ENCODE measurements around the gene HSBP1. TPM values are rescaled to one million over a fixed set of nuclear protein-coding genes. Genes with fewer than 3 reads are reported as not detected.

Gene HSBP1
- total RNA-seq, 2 donors from 2014 or later, result 10.7 to 30.5 TPM

DNA sequence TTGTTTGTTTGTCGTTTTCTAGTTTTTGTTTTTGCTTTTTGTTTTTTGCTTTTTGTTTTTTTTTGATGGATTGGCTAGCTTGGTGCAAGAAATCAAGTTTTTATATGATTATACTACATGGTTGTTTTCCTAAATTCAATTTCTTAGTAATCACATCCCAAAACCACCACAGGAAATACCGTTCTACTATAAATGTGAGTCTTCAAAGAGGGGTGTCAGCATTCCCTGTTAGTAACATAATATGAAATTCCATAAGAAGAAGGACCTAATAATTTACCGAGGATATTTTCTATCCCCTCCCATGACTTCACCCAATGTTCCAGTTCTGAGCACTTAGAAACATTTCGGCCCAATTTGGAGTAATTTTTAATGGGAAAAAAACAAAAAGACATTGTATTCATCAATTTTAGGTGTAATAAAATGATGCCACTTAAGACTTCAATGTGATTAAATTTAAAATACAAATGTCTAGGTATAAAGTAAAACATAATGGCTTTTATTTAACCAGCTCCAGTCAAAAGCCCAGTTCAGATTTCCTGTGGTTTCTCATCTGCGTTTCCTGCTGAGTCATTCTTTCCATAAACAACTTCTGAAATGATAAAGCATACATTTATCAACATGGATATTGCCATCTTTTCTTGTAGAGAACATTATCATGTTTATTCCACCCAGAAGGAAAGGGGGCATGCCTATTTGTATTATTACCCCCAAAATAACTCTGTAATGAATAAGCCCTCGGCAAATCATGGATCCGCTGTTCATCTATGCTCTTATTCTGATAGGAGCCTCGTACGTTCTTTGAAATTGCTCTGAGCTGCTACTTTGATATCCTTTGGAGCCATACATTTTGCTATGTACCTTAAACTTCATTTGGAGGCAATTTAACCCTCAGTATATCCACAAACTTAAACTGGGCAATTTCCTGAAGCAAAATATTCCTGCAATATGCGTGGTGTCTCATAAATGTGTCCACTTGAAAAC, 28.1 kb downstream of the HSBP1 start:
- TF ChIP-seq, protein P1, sequence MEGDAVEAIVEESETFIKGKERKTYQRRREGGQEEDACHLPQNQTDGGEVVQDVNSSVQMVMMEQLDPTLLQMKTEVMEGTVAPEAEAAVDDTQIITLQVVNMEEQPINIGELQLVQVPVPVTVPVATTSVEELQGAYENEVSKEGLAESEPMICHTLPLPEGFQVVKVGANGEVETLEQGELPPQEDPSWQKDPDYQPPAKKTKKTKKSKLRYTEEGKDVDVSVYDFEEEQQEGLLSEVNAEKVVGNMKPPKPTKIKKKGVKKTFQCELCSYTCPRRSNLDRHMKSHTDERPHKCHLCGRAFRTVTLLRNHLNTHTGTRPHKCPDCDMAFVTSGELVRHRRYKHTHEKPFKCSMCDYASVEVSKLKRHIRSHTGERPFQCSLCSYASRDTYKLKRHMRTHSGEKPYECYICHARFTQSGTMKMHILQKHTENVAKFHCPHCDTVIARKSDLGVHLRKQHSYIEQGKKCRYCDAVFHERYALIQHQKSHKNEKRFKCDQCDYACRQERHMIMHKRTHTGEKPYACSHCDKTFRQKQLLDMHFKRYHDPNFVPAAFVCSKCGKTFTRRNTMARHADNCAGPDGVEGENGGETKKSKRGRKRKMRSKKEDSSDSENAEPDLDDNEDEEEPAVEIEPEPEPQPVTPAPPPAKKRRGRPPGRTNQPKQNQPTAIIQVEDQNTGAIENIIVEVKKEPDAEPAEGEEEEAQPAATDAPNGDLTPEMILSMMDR (IDR thresholded peaks at IDR 0.05), result no peak
- no peak for DNase-seq (ENCODE audit: low spot score)

DNA sequence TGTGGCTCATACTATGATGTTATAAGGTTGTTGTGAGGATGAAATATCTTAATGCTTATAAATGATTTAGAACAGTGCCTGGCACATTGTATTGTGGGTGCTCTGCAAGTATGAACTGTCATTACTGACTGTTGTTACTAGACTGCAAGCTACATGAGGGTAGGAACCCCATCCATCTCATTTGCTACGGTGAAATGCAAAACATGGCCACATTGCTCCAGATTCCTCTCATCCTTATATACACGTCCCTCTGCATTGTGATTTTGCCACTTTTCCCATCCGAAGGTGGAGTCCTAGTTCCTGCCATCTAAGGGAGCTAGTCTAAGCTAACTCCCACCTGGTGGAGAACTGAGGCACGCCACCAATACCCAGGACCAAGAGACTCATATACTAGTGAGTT, 29.8 kb downstream of the HSBP1 start:
- no peak for DNase-seq (ENCODE audit: low spot score)
- Histone ChIP-seq H3K36me3 (no peaks in the 10 kb centered on the region), H3K4me1 (no peaks in the 10 kb centered on the region), H3K4me3 (no peak overlapping the region), H3K9me3 (no peaks in the 10 kb centered on the region), H3K27ac (no peak overlapping the region), H3K27me3 (no peaks in the 10 kb centered on the region)
- TF ChIP-seq, protein P1 (IDR thresholded peaks at IDR 0.05), result no peak

More for the DNA sequence above, 28.1 kb downstream of the HSBP1 start:
- Histone ChIP-seq H3K27ac (no peak overlapping the region), H3K4me1 (no peaks in the 10 kb centered on the region), H3K27me3 (no peaks in the 10 kb centered on the region), H3K36me3 (no peaks in the 10 kb centered on the region), H3K4me3 (no peak overlapping the region), H3K9me3 (no peaks in the 10 kb centered on the region)

- Histone ChIP-seq H3K27me3 (no peaks in the 10 kb centered on the region), H3K4me3 (no peak overlapping the region), H3K36me3 (no peaks in the 10 kb centered on the region), H3K27ac (no peak overlapping the region), H3K9me3 (no peaks in the 10 kb centered on the region), H3K4me1 (no peaks in the 10 kb centered on the region)
- no peak for DNase-seq (ENCODE audit: low spot score)
- TF ChIP-seq, protein P1 (IDR thresholded peaks at IDR 0.05), result no peak
Observed at GRCh38 chr16:83838151-83838550, 30.4 kb downstream of the HSBP1 start.

GRCh38 chr16:83839561-83839960, 31.8 kb downstream of the HSBP1 start:
- Histone ChIP-seq H3K4me1 (no peaks in the 10 kb centered on the region), H3K36me3 (no peaks in the 10 kb centered on the region), H3K9me3 (no peaks in the 10 kb centered on the region), H3K4me3 (no peak overlapping the region), H3K27ac (no peak overlapping the region), H3K27me3 (no peaks in the 10 kb centered on the region)
- TF ChIP-seq, protein P1 (IDR thresholded peaks at IDR 0.05), result no peak
- DNase-seq (ENCODE audit: low spot score), result no peak

DNA sequence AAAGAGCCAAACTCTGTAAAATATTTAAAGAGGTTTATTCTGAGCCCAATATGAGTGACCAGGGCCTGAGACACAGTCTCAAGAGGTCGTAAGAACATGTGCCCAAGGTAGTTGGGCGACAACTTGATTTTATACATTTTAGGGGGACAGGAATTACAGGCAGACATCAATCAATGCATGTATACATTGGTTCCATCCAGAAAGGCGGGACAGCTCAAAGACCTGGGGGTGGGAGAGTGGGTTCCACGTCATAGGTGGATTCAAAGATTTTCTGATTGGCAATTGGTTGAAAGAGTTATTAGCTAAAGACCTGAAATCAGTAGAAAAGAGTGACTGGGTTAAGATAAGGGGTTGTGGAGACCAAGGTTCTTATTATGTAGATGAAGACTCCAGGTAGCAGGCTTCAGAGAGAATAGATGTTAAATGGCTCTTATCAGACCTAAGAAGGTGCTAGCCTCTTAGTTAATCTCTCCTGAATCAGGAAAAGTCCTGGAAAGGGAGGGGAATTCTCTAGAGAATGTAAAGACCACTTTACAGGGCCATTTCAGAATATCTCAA, 32.4 kb downstream of the HSBP1 start:
- H3K4me1 ChIP-seq, result no peaks in the 10 kb centered on the region
- no peaks in the 10 kb centered on the region for H3K27me3 ChIP-seq
- TF ChIP-seq, protein P1 (IDR thresholded peaks at IDR 0.05), result no peak
- H3K4me3 ChIP-seq, result no peak overlapping the region
- H3K9me3 ChIP-seq, result no peaks in the 10 kb centered on the region
- no peaks in the 10 kb centered on the region for H3K36me3 ChIP-seq
- DNase-seq (ENCODE audit: low spot score), result no peak
- no peak overlapping the region for H3K27ac ChIP-seq

Measured in right atrium auricular region (tissue), 2 donors.